ENCODE measurements around the gene SPSB3. TPM values are rescaled to one million over a fixed set of nuclear protein-coding genes. Genes with fewer than 3 reads are reported as not detected.
A peak's percentile ranks its signal among the peaks of the same experiment; 100 is the strongest.

Gene SPSB3
- total RNA-seq, 4 donors from 2014 or later = 86.2 to 161 (median 88.3) TPM

- H3K9me3 ChIP-seq = no peaks in the 10 kb centered on the region
- H3K27ac ChIP-seq = no peak overlapping the region
- ATAC-seq (no peak), DNase-seq (peak in 1 of 2 donors; percentile 8)
- intact Hi-C loops (cut with DNase I; ENCODE audit: low total_unique reads) = no loop called here
- H3K4me1 ChIP-seq = no peaks in the 10 kb centered on the region
- H3K4me3 ChIP-seq = no peak overlapping the region
- in situ Hi-C loops (cut with MboI; ENCODE audit: low sequenced_read_pairs in 4 of 4) = no loop called here
- no peaks in the 10 kb centered on the region for H3K27me3 ChIP-seq
- peaks cover 0 to 18% of the 10 kb centered on the region in 2 donors for H3K36me3 ChIP-seq
- TF ChIP-seq POLR2A (IDR thresholded peaks at IDR 0.05) = no peak
- no peak for TF ChIP-seq CTCF (IDR thresholded peaks at IDR 0.05 in 4 of 5, conservative IDR thresholded peaks at IDR 0.05 in 1 of 5)
These were observed 10.6 kb upstream of the SPSB3 start for GRCh38 chr16:1792836-1793577.

GRCh38 chr16:1791943-1792812 is 9.8 kb upstream of the SPSB3 start:
- H3K9me3 ChIP-seq = no peaks in the 10 kb centered on the region
- peaks cover 0 to 26% of the 10 kb centered on the region in 2 donors for H3K36me3 ChIP-seq
- H3K27me3 ChIP-seq = no peaks in the 10 kb centered on the region
- ATAC-seq (no peak), DNase-seq (peak in 1 of 2 donors; percentile 8)
- no peak overlapping the region for H3K27ac ChIP-seq
- intact Hi-C loops (cut with DNase I; ENCODE audit: low total_unique reads) (no loop called here), in situ Hi-C loops (cut with MboI; ENCODE audit: low sequenced_read_pairs in 4 of 4) (no loop called here)
- TF ChIP-seq POLR2A (IDR thresholded peaks at IDR 0.05) (no peak), CTCF (IDR thresholded peaks at IDR 0.05 in 4 of 5, conservative IDR thresholded peaks at IDR 0.05 in 1 of 5) (no peak)
- H3K4me3 ChIP-seq = no peak overlapping the region
- H3K4me1 ChIP-seq = no peaks in the 10 kb centered on the region

- Histone ChIP-seq H3K4me3 (no peak overlapping the region), H3K36me3 (peaks cover 0 to 34% of the 10 kb centered on the region in 2 donors), H3K4me1 (no peaks in the 10 kb centered on the region), H3K27me3 (no peaks in the 10 kb centered on the region), H3K27ac (no peak overlapping the region), H3K9me3 (no peaks in the 10 kb centered on the region)
- DNase-seq = peak in 1 of 2 donors; percentile 10
- no peak for ATAC-seq
- in situ Hi-C loops (cut with MboI; ENCODE audit: low sequenced_read_pairs in 4 of 4) = no loop called here
- TF ChIP-seq POLR2A (IDR thresholded peaks at IDR 0.05) (no peak), CTCF (IDR thresholded peaks at IDR 0.05 in 4 of 5, conservative IDR thresholded peaks at IDR 0.05 in 1 of 5) (no peak)
- intact Hi-C loops (cut with DNase I; ENCODE audit: low total_unique reads) = no loop called here
These were observed 9.0 kb upstream of the SPSB3 start for GRCh38 chr16:1791256-1791942.

- H3K4me1 ChIP-seq = no peaks in the 10 kb centered on the region
- peaks cover 0 to 40% of the 10 kb centered on the region in 2 donors for H3K36me3 ChIP-seq
- intact Hi-C loops (cut with DNase I; ENCODE audit: low total_unique reads) (no loop called here), in situ Hi-C loops (cut with MboI; ENCODE audit: low sequenced_read_pairs in 4 of 4) (no loop called here)
- H3K27ac ChIP-seq = no peak overlapping the region
- H3K9me3 ChIP-seq = no peaks in the 10 kb centered on the region
- DNase-seq = peak in 1 of 2 donors; percentile 13
- ATAC-seq = no peak
- no peaks in the 10 kb centered on the region for H3K27me3 ChIP-seq
- TF ChIP-seq POLR2A (IDR thresholded peaks at IDR 0.05) (no peak), CTCF (IDR thresholded peaks at IDR 0.05 in 4 of 5, conservative IDR thresholded peaks at IDR 0.05 in 1 of 5) (no peak)
- H3K4me3 ChIP-seq = no peak overlapping the region
These were observed 8.4 kb upstream of the SPSB3 start for GRCh38 chr16:1790611-1791255.

All from gastrocnemius medialis (tissue), 4 donors.